H9 (cell line): ENCODE data around the gene PDS5B. TPM values are rescaled to one million over a fixed set of nuclear protein-coding genes. Genes with fewer than 3 reads are reported as not detected.

ENCODE experiments used
- DNase-seq: peaks from one replicate; pipeline ENCODE4 v3.0.0-alpha.2; 2017
- H2AFZ ChIP-seq: one replicate; pipeline ENCODE4 v1.6.1; 2013; ENCODE audit warnings: mild to moderate bottlenecking, low read length, control low read depth, moderate library complexity
- H2AK5ac ChIP-seq: 2 replicates; pipeline ENCODE4 v1.6.1; 2013; ENCODE audit warnings: low read length, control low read depth, mixed read lengths; ENCODE audit not compliant: insufficient read length
- H2BK120ac ChIP-seq: one replicate; pipeline ENCODE4 v1.6.1; 2013; ENCODE audit warnings: low read depth, mild to moderate bottlenecking, low read length, control low read depth, inconsistent platforms; ENCODE audit not compliant: poor library complexity, severe bottlenecking
- H2BK12ac ChIP-seq: 2 replicates; pipeline ENCODE4 v1.6.1; 2013; ENCODE audit warnings: low read length, control low read depth, mixed read lengths, low read depth; ENCODE audit not compliant: insufficient read length
- H2BK15ac ChIP-seq: 2 replicates; pipeline ENCODE4 v1.6.1; 2013; ENCODE audit warnings: low read depth, low read length, control low read depth
- H2BK20ac ChIP-seq: one replicate; pipeline ENCODE4 v1.6.1; 2013; ENCODE audit warnings: low read depth, mild to moderate bottlenecking, low read length, control low read depth, inconsistent platforms; ENCODE audit not compliant: poor library complexity, severe bottlenecking
- H2BK5ac ChIP-seq: 2 replicates; pipeline ENCODE4 v1.6.1; 2013; ENCODE audit warnings: low read length, control low read depth, mixed read lengths; ENCODE audit not compliant: insufficient read length
- H3K14ac ChIP-seq: 2 replicates; pipeline ENCODE4 v1.6.1; 2013; ENCODE audit warnings: low read length, control low read depth; ENCODE audit not compliant: insufficient read depth
- H3K18ac ChIP-seq: 2 replicates; pipeline ENCODE4 v1.6.1; 2013; ENCODE audit warnings: low read depth, mild to moderate bottlenecking, mixed read lengths, low read length, control low read depth; ENCODE audit not compliant: insufficient read length
- H3K23ac ChIP-seq: 2 replicates; pipeline ENCODE4 v1.6.1; 2013; ENCODE audit warnings: low read length, control low read depth, mixed read lengths, low read depth; ENCODE audit not compliant: insufficient read length
- H3K23me2 ChIP-seq: 2 replicates; pipeline ENCODE4 v1.6.1; 2013; ENCODE audit warnings: low read depth, mild to moderate bottlenecking, mixed read lengths, low read length, control low read depth; ENCODE audit not compliant: insufficient read length, poor library complexity, severe bottlenecking
- H3K27ac ChIP-seq: 2 replicates; pipeline ENCODE4 v1.5.1; 2013; ENCODE audit warnings: low read length, control low read depth, mixed read lengths, low read depth; ENCODE audit not compliant: insufficient read length
- H3K27me3 ChIP-seq: 2 replicates; pipeline ENCODE4 v1.6.1; 2013; ENCODE audit warnings: low read length, control low read depth, inconsistent platforms; ENCODE audit not compliant: insufficient read depth
- H3K4ac ChIP-seq: 2 replicates; pipeline ENCODE4 v1.6.1; 2013; ENCODE audit warnings: low read depth, mild to moderate bottlenecking, control low read depth, inconsistent platforms, low read length, moderate library complexity
- H3K4me1 ChIP-seq: 2 replicates; pipeline ENCODE4 v1.6.1; 2013; ENCODE audit warnings: low read length, control low read depth, inconsistent platforms; ENCODE audit not compliant: insufficient read depth
- H3K4me2 ChIP-seq: 2 replicates; pipeline ENCODE4 v1.6.1; 2013; ENCODE audit warnings: low read length, control low read depth, mixed read lengths; ENCODE audit not compliant: insufficient read length, insufficient read depth
- H3K56ac ChIP-seq: 2 replicates; pipeline ENCODE4 v1.6.1; 2013; ENCODE audit warnings: low read depth, mild to moderate bottlenecking, mixed read lengths, low read length, control low read depth; ENCODE audit not compliant: insufficient read length
- H3K79me1 ChIP-seq: 2 replicates; pipeline ENCODE4 v1.6.1; 2013; ENCODE audit warnings: low read depth, mild to moderate bottlenecking, moderate library complexity, low read length, control low read depth, inconsistent platforms; ENCODE audit not compliant: insufficient read depth, poor library complexity, severe bottlenecking
- H3K79me2 ChIP-seq: 2 replicates; pipeline ENCODE4 v1.6.1; 2013; ENCODE audit warnings: low read length, control low read depth, inconsistent platforms; ENCODE audit not compliant: insufficient read depth
- H3K9ac ChIP-seq: 2 replicates; pipeline ENCODE4 v1.6.1; 2013; ENCODE audit warnings: low read length, control low read depth, mixed read lengths; ENCODE audit not compliant: insufficient read length; ENCODE audit errors: extremely low read depth
- H3K9me3 ChIP-seq: one replicate; pipeline ENCODE4 v1.6.1; 2013; ENCODE audit warnings: low read depth, low read length, inconsistent platforms; ENCODE audit not compliant: control insufficient read depth
- H3T11ph ChIP-seq: one replicate; pipeline ENCODE4 v1.6.1; 2013; ENCODE audit warnings: mild to moderate bottlenecking, low read length, control low read depth, inconsistent platforms
- H4K20me1 ChIP-seq: one replicate; pipeline ENCODE4 v1.6.1; 2013; ENCODE audit not compliant: control insufficient read depth, insufficient read length, insufficient read depth
- H4K5ac ChIP-seq: 2 replicates; pipeline ENCODE4 v1.6.1; 2013; ENCODE audit warnings: low read depth, mild to moderate bottlenecking, mixed read lengths, low read length, control low read depth; ENCODE audit not compliant: insufficient read length
- H4K8ac ChIP-seq: replicated peaks from 2 replicates; pipeline ENCODE4 v1.6.1; 2013; ENCODE audit warnings: low read length, control low read depth, mixed read lengths, low read depth; ENCODE audit not compliant: insufficient read length
- H4K91ac ChIP-seq: 2 replicates; pipeline ENCODE4 v1.6.1; 2013; ENCODE audit warnings: low read depth, mild to moderate bottlenecking, moderate library complexity, mixed read lengths, low read length, control low read depth; ENCODE audit not compliant: insufficient read length
- H3K27ac Mint-ChIP-seq, 3 experiments: 2 replicates in 2 of 3; 3 replicates in 1 of 3; pipeline ENCODE4 v1.8.0; 2020 to 2021; ENCODE audit warnings: mixed read lengths in 3 of 3, mild to moderate bottlenecking in 1 of 3, moderate library complexity in 1 of 3
- H3K27me3 Mint-ChIP-seq: 2 replicates; pipeline ENCODE4 v1.8.0; 2021; ENCODE audit warnings: low read depth, mild to moderate bottlenecking, moderate library complexity, mixed read lengths
- H3K36me3 Mint-ChIP-seq, 3 experiments: 2 replicates in 2 of 3; 3 replicates in 1 of 3; pipeline ENCODE4 v1.8.0; 2020 to 2021; ENCODE audit warnings: low read depth in 3 of 3, mixed read lengths in 3 of 3; ENCODE audit not compliant: insufficient read depth in 1 of 3
- H3K4me1 Mint-ChIP-seq, 2 experiments: 2 replicates each; pipeline ENCODE4 v1.8.0; 2020; ENCODE audit warnings: mixed read lengths in 2 of 2
- H3K4me3 Mint-ChIP-seq, 2 experiments: 2 replicates in 1 of 2; 3 replicates in 1 of 2; pipeline ENCODE4 v1.8.0; 2020 to 2021; ENCODE audit warnings: mild to moderate bottlenecking in 2 of 2, mixed read lengths in 2 of 2, moderate library complexity in 1 of 2
- H3K9me3 Mint-ChIP-seq, 2 experiments: 2 replicates in 1 of 2; 3 replicates in 1 of 2; pipeline ENCODE4 v1.8.0; 2020; ENCODE audit warnings: mild to moderate bottlenecking in 2 of 2, mixed read lengths in 2 of 2, moderate library complexity in 1 of 2
- total RNA-seq: library from RNA; stranded (reverse); gene quantifications from 2 replicates; pipeline ENCODE4 v1.2.1, GENCODE V29; 2021
- TF ChIP-seq, protein P1 (sequence below): fragments of 200-600 bp; sonication (generic); conservative IDR thresholded peaks from 3 replicates; pipeline ENCODE4 v1.8.0; 2021; ENCODE audit warnings: antibody characterized with exemption, mild to moderate bottlenecking

PDS5B gene
- total RNA-seq, 1 experiment from 2014 or later = 50.0 TPM

- Mint-ChIP-seq H3K4me1 (peaks cover 8 to 16% of the 10 kb centered on the region in 2 experiments), H3K27me3 (no peaks in the 10 kb centered on the region), H3K9me3 (no peaks in the 10 kb centered on the region), H3K36me3 (0 out of 7 replicates have a peak, but pooled peaks cover 0 to 4% (median 3%) of the 10 kb centered on the region in 3 experiments), H3K27ac (no peak overlapping the region), H3K4me3 (no peak overlapping the region)
- no peak overlapping the region for H2BK20ac ChIP-seq
- H2BK15ac ChIP-seq = no peak overlapping the region
- H3K79me2 ChIP-seq = no peaks in the 10 kb centered on the region
- no peaks in the 10 kb centered on the region for H4K20me1 ChIP-seq
- no peak overlapping the region for H3T11ph ChIP-seq
- H4K5ac ChIP-seq = no peak overlapping the region
- no peak overlapping the region for H4K91ac ChIP-seq
- DNase-seq = no peak
- no peak overlapping the region for H3K14ac ChIP-seq
- H2BK5ac ChIP-seq = no peak overlapping the region
- no peak overlapping the region for H4K8ac ChIP-seq
- no peak overlapping the region for H2BK120ac ChIP-seq
- H3K18ac ChIP-seq = no peak overlapping the region
- no peak overlapping the region for H3K9ac ChIP-seq
- no peak overlapping the region for H3K23ac ChIP-seq
- no peak overlapping the region for H2AFZ ChIP-seq
- H3K27me3 ChIP-seq = no peaks in the 10 kb centered on the region
- H3K9me3 ChIP-seq = no peaks in the 10 kb centered on the region
- no peaks in the 10 kb centered on the region for H3K23me2 ChIP-seq
- H3K56ac ChIP-seq = no peak overlapping the region
- H2AK5ac ChIP-seq = no peak overlapping the region
- H3K79me1 ChIP-seq = no peaks in the 10 kb centered on the region
- no peak overlapping the region for H3K4me2 ChIP-seq
- H3K4me1 ChIP-seq = no peaks in the 10 kb centered on the region
- H3K4ac ChIP-seq = no peak overlapping the region
- TF ChIP-seq, protein P1, sequence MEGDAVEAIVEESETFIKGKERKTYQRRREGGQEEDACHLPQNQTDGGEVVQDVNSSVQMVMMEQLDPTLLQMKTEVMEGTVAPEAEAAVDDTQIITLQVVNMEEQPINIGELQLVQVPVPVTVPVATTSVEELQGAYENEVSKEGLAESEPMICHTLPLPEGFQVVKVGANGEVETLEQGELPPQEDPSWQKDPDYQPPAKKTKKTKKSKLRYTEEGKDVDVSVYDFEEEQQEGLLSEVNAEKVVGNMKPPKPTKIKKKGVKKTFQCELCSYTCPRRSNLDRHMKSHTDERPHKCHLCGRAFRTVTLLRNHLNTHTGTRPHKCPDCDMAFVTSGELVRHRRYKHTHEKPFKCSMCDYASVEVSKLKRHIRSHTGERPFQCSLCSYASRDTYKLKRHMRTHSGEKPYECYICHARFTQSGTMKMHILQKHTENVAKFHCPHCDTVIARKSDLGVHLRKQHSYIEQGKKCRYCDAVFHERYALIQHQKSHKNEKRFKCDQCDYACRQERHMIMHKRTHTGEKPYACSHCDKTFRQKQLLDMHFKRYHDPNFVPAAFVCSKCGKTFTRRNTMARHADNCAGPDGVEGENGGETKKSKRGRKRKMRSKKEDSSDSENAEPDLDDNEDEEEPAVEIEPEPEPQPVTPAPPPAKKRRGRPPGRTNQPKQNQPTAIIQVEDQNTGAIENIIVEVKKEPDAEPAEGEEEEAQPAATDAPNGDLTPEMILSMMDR = no peak
- no peak overlapping the region for H2BK12ac ChIP-seq
- H3K27ac ChIP-seq = no peak overlapping the region
Observed at GRCh38 chr13:32735859-32736258, 149.6 kb downstream of the PDS5B start.
